Ovary (tissue), 3 donors: ENCODE data around the gene IPP.

ENCODE experiments used
- CTCF ChIP-seq, 3 donors: fragments of 450-650 bp in 2 of 3; fragments of 200-600 bp in 1 of 3; IDR thresholded peaks; one replicate each; pipeline versions ENCODE4 v1.5.1 to v1.8.0; 2016 to 2022; ENCODE audit warnings: antibody characterized with exemption in 3 of 3, mild to moderate bottlenecking in 1 of 3
- POLR2A ChIP-seq: fragments of 450-650 bp; IDR thresholded peaks from one replicate; pipeline ENCODE4 v1.6.1; 2017; ENCODE audit warnings: antibody characterized with exemption, mild to moderate bottlenecking, moderate library complexity
- donor health status: DM: no; HTN: no; CAD: no.

GRCh38 chr1:45796946-45797345 lies 46.5 kb upstream of the IPP start:
- TF ChIP-seq CTCF (IDR thresholded peaks at IDR 0.05) (no peak), POLR2A (no peak)
